HepG2 (cell line): ENCODE results near the gene SCARB2.

Source experiments
- CTCF ChIP-seq: sonication (generic); formaldehyde crosslinking; IDR thresholded peaks from 2 replicates; pipeline ENCODE4 v1.5.0; 2020; ENCODE audit warnings: mild to moderate bottlenecking, missing genetic modification reagents, moderate library complexity
- FOXK1 ChIP-seq: sonication (generic); formaldehyde crosslinking; IDR thresholded peaks from 2 replicates; pipeline ENCODE4 v1.4.0; 2020; ENCODE audit warnings: low read depth, missing genetic modification reagents, borderline replicate concordance
- NFYB ChIP-seq: sonication (generic); formaldehyde crosslinking; IDR thresholded peaks from 2 replicates; pipeline ENCODE4 v1.4.0; 2020; ENCODE audit warnings: missing genetic modification reagents
- NR2C2 ChIP-seq: sonication (generic); formaldehyde crosslinking; IDR thresholded peaks from 2 replicates; pipeline ENCODE4 v1.4.0; 2020; ENCODE audit warnings: missing genetic modification reagents, mild to moderate bottlenecking, moderate library complexity, borderline replicate concordance
- POLR2A ChIP-seq, 2 experiments: IDR thresholded peaks; 2 replicates each; pipeline ENCODE4 v1.6.1; 2011; ENCODE audit warnings: low read depth in 2 of 2, low read length in 2 of 2, mild to moderate bottlenecking in 1 of 2, moderate library complexity in 1 of 2; ENCODE audit not compliant: insufficient read depth in 1 of 2
- REPIN1 ChIP-seq: sonication (generic); formaldehyde crosslinking; IDR thresholded peaks from 2 replicates; pipeline ENCODE4 v1.8.0; 2022; ENCODE audit warnings: missing genetic modification reagents, low read depth, mild to moderate bottlenecking, borderline replicate concordance
- SOX6 ChIP-seq, 2 experiments: fragments of 450-650 bp in 1 of 2; sonication (generic) in 1 of 2; formaldehyde crosslinking in 1 of 2; IDR thresholded peaks; 2 replicates each; pipeline versions ENCODE4 v1.4.0 to v1.6.1; 2017 to 2020; ENCODE audit warnings: antibody characterized with exemption in 1 of 2, mild to moderate bottlenecking in 1 of 2, missing genetic modification reagents in 1 of 2
- ZBTB40 ChIP-seq, 2 experiments: fragments of 450-650 bp in 1 of 2; sonication (generic) in 1 of 2; formaldehyde crosslinking in 1 of 2; IDR thresholded peaks; 2 replicates each; pipeline versions ENCODE4 v1.6.1 to v1.8.0; 2016 to 2022; ENCODE audit warnings: antibody characterized with exemption in 1 of 2, mild to moderate bottlenecking in 1 of 2, missing genetic modification reagents in 1 of 2
- ZBTB43 ChIP-seq: sonication (generic); formaldehyde crosslinking; conservative IDR thresholded peaks from 2 replicates; pipeline ENCODE4 v1.4.0; 2020; ENCODE audit warnings: missing genetic modification reagents
- ZNF563 ChIP-seq: sonication (generic); formaldehyde crosslinking; IDR thresholded peaks from 2 replicates; pipeline ENCODE4 v1.8.0; 2022; ENCODE audit warnings: mild to moderate bottlenecking, moderate library complexity, missing genetic modification reagents

- TF ChIP-seq POLR2A (IDR thresholded peaks at IDR 0.05; ENCODE audit: insufficient read depth in 1 of 2, low read depth in 2 of 2, low read length in 2 of 2) (no peak), ZBTB43 (no peak), SOX6 (IDR thresholded peaks at IDR 0.05) (no peak), SOX6 (CRISPR knock-in tag; IDR thresholded peaks at IDR 0.05) (no peak), REPIN1 (CRISPR knock-in tag) (no peak), FOXK1 (CRISPR knock-in tag) (no peak), ZNF563 (no peak), CTCF (no peak), NR2C2 (CRISPR knock-in tag) (no peak), ZBTB40 (IDR thresholded peaks at IDR 0.05) (no peak), ZBTB40 (CRISPR knock-in tag; IDR thresholded peaks at IDR 0.05) (no peak), NFYB (CRISPR knock-in tag) (no peak)
Measured at GRCh38 chr4:76175336-76175735, 38.3 kb downstream of the SCARB2 start.
